Astrocyte of the hippocampus (primary cell): ENCODE measurements around the gene SEMA4A.

Experiments used
- DNase-seq: peaks from one replicate; pipeline ENCODE4 v3.0.0; 2011; ENCODE audit warnings: low read depth, low spot score

Gene SEMA4A

DNA sequence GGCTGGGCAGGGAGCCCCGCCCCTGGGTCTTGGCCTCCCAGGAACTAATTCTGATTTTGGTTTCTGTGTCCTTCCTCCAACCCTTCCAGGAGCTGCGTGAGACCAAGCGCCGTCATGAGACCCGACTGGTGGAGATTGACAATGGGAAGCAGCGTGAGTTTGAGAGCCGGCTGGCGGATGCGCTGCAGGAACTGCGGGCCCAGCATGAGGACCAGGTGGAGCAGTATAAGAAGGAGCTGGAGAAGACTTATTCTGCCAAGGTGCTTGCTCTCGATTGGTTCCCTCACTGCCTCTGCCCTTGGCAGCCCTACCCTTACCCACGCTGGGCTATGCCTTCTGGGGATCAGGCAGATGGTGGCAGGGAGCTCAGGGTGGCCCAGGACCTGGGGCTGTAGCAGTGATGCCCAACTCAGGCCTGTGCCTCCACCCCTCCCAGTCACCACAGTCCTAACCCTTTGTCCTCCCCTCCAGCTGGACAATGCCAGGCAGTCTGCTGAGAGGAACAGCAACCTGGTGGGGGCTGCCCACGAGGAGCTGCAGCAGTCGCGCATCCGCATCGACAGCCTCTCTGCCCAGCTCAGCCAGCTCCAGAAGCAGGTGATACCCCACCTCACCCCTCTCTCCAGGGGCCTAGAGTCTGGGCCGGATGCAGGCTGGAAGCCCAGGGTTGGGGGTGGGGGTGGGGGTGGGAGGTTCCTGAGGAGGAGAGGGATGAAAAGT is 18.5 kb upstream of the SEMA4A start:
- DNase-seq: no peak

DNA sequence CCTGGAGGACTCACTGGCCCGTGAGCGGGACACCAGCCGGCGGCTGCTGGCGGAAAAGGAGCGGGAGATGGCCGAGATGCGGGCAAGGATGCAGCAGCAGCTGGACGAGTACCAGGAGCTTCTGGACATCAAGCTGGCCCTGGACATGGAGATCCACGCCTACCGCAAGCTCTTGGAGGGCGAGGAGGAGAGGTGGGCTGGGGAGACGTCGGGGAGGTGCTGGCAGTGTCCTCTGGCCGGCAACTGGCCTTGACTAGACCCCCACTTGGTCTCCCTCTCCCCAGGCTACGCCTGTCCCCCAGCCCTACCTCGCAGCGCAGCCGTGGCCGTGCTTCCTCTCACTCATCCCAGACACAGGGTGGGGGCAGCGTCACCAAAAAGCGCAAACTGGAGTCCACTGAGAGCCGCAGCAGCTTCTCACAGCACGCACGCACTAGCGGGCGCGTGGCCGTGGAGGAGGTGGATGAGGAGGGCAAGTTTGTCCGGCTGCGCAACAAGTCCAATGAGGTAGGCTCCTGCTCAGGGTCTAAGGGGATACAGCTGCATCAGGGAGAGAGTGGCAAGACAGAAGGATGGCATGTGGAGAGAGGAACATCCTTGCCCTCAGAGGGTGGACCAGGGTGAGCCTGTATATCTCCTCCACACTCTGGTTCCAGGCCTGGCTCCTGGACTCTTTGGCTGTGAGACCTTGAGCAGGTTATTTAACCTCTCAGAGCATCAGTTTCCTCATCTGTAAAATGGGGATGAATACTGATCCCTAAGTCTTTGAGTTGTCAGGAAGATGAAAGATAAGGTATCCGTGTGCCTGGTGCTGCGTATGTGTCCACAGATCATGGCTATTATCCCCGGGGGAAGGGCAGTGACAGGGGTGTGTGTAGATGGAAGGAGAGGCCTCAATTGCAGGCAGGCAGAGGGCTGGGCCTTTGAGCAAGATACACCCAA is 17.2 kb upstream of the SEMA4A start:
- no peak for DNase-seq

DNA sequence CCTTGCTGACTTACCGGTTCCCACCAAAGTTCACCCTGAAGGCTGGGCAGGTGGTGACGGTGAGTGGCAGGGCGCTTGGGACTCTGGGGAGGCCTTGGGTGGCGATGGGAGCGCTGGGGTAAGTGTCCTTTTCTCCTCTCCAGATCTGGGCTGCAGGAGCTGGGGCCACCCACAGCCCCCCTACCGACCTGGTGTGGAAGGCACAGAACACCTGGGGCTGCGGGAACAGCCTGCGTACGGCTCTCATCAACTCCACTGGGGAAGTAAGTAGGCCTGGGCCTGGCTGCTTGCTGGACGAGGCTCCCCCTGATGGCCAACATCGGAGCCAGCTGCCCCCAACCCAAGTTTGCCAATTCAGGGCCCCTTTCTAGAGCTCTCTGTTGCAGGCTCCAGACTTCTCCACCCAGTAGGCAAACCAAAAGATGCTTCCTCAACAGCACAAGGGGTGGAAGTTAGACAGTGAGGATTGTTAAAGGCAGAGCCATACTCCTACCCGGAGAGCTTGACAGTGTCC is 16.4 kb upstream of the SEMA4A start:
- DNase-seq: no peak

DNA sequence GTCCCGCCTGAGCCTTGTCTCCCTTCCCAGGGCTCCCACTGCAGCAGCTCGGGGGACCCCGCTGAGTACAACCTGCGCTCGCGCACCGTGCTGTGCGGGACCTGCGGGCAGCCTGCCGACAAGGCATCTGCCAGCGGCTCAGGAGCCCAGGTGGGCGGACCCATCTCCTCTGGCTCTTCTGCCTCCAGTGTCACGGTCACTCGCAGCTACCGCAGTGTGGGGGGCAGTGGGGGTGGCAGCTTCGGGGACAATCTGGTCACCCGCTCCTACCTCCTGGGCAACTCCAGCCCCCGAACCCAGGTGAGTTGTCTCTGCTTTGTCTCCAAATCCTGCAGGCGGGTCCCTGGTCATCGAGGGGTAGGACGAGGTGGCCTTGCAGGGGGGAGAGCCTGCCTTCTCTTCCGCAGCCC is 14.9 kb upstream of the SEMA4A start:
- DNase-seq: no peak

DNA sequence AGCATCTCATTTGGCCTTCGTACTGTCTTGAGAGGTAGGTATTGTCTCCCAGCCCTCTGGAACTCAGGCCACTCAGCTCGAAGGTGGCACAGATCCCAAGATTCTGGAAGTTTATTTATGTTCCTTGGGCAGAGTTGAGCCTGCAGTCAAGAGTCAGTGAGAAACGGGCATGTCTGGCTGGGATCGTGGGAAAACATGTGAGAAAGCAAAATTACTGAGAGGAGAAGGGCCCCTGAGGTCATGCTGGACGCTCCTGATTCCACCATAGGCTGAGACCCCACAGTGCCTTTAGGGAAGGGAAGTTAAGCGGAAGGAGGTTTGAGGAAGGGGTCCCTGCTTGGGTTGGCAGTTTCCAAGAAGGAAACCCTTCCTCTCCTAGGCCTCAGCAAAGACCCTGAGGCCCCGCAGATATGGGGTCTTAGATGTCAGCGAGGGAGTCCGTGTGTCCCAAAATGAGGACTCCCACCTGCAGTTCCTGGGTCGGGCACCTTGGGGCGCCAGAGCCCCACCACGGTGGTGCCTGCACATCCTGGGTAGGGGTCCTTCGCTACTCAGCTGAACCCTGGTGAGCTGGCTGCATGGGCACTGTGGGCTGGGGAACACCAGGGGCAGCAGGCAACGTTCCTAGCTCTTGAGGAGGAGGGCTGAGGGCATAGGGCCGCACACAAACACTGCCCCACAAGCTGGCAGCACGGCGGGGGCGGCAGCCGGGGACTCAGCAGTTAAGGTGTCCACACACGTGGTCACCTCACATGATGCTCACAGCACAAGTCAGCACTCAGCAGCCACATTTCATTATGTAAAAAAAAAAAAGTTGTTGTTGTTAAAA is 12.3 kb upstream of the SEMA4A start:
- no peak for DNase-seq

DNA sequence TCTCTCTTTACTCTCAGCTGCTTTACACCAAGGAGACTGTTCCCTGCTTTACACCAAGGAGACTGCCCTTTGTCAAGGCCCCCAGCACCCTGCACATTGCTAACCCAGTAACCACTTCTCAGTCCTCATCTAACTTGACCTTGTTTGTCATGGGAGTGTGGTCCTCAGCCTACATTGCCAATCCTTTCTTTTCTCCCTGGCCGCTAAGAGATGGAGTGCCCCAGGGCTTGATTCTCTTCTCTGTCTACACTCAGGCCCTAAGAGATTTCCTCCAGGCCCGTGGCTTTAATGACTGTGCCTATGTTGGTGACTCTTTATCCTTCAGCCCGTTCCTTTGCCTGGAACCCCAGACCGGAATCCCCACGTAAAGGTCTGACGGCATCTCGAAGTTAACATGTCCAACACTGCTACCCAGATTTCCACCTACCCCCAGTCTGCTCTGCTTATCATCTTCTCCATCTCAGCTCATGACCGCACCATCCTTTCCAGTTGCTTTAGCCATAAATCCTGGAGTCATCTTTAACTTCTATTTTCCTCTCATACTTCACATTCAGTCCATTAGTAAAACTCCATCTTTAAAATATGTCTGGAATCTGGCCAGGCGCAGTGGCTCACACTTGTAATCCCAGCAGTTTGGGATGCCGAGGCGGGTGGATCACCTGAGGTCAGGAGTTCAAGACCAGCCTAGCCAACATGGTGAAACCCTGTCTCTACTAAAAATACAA is 9.5 kb upstream of the SEMA4A start:
- no peak for DNase-seq

DNA sequence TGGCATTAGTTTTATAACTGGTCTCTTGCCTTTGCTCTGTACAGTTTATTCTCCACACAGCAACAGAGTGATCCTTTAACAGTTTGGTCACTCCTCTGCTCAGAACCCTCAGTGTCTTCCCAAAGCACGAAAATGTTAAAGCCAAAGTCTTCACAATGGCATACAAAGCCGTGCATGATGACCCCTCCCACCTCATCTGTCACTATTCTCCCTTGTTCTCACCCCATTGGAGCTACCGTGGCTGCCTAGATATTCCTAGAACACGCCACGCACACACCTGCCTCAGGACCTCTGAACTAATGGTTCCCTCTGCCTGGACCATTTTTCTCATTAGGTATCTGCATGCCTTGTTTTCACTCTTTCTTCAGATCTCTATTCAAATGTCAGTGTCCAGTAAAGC is 8.6 kb upstream of the SEMA4A start:
- no peak for DNase-seq

DNA sequence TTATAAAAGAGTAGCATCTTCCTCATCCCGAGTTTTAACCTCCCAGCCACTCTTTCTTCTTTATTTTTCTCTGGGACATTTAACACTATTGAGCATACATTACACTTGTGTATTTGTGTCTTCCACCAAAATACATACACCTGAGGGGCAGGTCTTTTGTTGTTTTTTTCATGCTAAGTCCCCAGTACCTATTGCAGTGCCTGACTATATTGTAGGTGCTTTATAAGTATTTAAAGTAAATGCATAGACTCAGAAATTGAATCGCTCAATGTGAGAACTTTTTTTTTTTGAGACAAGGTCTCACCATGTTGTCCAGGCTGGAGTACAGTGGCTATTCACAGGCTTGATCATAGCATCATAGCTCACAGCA is 7.8 kb upstream of the SEMA4A start:
- DNase-seq: no peak

DNA sequence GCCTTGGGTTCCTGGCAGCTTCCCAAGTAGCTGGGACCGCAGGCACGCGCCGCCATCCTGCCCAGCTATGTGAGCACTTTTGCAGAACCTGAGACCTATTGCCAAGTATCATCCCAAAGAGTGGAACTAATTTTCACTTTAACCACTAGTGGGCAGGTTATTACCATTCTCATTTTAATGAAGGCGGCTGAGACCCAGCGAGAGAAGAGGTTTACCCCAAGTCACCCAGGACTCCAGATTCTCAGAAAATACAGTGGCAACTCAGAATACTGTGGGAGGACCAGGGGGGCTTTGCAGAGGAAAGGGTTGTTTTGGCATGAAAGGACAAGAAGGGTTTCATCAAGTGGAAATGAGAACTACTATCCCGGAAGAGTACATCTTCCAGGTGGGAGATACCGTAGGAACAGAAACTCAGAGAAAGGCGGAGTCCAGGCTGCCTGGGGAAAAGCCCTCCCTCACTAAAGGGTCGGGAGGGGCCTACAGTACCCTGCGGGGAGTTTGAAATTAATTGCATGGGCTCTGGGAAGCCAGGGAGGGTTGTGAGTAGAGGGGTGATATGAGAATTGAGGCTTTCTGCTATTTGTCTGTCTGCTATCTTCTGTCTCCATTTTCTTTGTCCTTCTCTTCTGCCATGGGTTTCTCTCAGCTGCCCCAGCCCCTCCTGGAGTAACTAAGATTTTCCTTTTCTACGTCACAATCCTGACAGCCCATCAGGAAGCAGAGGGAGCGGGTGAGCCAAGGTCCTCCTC is 7.2 kb upstream of the SEMA4A start:
- DNase-seq: peak; percentile 99

DNA sequence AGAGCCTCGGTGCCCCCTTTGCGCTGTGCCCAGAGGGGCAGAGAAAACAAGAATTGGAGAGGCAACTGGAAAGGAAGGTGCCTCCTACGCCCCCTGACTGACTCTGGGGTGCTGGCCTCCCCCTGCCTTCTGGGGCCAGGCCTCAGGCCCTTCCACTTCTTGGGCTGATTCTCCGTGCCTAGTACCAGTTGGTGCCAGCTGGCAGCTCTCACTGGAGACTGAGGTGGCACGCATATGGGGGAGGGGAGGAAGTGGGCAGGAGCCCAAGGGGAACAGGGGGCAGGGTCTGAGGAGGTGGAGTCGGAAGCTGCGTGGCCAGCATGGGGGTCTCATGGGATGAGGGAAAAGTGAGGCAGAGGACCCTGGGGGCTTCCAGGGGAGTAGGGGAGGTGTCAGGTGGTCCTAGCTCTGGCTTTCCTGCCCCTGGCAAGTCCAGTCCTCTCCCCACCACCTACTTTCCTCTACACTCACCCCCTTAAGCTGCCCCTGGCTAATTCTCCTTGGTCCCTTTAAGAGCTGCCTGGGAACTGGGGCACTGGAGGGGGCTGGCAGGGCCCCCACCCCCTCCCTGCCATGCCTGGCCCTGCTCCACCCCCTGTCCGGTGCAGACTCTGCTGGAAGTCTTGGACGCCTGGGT is 6.5 kb upstream of the SEMA4A start:
- DNase-seq: peak; percentile 62

DNA sequence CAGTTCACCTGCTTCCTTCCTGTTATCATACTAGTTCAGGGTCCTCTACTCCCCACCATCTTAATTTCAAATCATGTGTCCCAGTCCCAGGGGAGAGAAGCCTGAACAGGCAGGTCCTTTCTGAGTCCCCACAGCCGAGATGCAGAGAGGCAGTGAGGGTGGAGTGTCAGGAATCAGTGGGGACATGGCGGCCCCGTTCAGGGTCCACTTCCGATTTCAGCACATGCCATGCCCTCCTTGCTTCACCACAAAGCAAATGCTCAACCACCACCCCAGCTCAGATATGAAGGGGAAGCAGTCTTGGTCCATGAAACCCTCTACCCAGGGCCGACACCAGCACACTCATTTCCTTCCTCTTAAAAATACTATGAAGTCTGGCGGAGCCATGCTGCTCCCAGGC is 5.2 kb upstream of the SEMA4A start:
- no peak for DNase-seq

DNA sequence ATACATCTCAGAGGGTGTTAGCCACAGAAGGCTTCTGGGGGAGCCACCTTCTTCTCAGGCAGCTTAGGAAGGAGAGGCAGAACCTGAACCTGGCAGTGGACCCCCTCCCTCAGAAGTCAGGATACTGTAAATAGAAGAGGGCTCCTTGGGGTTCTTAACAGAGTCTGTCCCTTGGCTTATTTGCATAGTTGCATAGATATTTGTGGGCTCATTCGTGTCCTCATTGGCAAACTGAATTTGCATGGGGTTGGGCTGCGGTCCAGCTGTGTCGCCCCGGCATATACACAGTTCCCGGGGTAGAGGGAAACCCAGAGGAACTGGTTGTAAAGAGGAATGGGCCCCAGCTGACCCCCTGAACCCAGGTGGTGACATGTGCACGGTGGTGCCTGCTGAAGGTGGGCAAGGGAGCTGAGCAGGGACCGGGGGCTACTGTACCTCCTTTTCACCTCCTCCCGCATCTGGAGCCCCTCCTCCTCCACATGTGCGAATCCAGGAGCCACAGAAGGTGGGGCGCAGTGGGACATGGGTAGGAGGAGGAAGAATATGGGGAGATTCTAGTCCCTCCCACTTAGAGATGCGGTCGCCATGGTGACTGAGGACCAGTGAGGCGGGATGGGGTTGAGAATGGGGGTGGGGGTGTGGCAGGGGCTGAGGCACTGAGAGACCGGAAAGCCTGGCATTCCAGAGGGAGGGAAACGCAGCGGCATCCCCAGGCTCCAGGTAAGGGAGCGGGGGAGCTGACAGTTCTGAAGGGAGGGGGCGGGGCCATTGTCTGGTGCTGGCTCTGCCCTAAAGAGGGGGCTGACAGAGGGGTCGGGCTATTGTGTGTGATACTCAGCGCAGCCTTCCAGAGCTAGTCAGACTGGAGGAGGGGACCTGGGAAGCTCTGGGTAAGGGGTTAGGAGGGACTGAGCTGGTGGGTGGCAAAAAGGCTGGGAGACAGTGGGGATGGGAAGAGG is 3.7 kb upstream of the SEMA4A start:
- no peak for DNase-seq

DNA sequence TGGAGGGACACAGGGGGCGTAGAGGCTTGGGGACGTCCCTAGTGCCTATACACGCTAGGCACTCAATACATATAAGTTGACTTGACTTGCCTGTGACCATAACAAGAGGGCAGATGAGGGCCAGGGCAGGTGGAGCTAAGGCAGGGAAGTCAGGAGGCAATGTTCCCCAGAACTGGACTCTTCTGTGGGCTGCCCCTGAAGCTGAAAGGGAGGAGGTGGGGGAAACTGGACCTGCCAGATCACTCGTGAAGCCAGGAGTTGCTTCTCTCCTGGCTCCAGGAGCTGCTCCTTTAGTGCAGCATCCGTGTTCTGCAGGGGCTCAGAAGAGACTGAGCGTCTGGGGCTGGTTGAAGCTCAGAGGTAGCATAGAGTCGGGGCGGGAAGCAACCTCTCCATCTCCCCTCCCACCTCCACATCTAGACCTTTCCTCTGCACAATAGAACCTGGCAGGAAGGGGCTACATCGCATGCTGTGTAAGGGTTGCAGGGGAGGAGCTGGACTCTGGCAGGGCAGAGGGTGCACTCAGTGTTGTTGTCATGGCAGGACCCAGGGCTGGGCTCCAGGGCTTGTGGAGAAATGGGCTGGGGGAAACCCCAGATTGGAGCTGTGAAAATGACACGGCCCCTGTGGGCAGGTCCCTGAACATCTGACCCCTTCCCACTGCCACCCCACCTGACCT is 2.9 kb upstream of the SEMA4A start:
- no peak for DNase-seq

DNA sequence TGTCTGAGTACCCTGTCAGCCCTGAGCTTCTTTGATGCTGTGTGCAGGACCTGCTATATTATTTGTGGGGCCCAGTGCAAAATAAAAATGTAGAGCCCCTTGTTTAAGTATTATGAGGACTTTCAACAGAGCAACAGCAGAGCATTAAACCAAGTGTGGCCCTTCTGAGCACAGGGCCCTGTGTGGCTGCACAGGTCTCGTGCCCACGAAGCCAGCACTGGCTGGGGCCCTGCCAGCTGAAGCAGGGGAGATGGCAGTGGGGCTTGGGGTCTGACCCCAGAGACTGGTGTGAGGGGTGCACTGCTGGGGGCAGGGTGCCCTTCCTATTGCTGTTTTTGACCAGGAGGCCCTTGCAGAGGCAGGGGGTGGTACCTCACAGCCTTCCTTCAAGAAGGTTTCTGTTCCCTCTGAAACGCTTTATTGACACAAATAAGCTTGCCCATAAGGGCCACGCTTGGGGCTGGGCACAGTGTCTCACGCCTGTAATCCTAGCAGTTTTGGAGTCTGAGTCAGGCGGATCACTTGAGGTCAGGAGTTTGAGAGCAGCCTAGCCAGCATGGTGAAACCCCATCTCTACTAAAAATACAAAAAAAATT is 2.2 kb upstream of the SEMA4A start:
- DNase-seq: no peak

DNA sequence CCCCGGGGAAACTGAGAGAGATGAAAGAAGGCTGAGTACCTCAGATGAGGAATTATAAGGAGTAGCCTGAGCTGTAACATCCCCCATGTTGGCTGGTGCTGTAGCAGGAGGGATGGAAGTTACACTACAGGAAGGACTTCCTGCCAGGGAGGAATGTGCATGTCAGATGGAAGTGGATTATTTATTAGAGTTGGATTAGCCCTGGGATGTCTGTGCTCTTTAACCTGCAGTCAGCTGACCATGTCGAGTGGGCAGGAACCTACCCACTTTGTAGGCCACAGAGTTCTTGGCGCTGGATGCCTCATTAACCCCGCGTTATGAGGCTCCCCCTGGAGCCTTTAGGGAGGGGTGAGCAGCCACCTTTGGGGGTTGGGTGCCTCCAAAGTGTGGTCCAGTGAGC is 757 bp upstream of the SEMA4A start:
- no peak for DNase-seq

DNA sequence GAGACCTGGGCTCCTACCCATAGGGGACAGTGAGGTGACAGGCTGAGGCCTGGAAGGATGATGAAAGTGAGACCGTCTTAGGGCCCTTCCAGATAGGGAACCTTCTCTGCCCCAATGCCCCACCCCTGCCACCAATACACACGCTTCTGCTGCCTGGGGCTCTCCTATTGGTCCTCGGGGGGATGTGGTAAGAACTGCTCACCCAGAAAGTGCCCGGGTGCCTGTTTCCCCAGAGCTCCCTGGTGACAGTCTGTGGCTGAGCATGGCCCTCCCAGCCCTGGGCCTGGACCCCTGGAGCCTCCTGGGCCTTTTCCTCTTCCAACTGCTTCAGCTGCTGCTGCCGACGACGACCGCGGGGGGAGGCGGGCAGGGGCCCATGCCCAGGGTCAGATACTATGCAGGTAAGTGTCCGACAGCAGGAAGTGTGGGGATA is 948 bp downstream of the SEMA4A start:
- DNase-seq: no peak

DNA sequence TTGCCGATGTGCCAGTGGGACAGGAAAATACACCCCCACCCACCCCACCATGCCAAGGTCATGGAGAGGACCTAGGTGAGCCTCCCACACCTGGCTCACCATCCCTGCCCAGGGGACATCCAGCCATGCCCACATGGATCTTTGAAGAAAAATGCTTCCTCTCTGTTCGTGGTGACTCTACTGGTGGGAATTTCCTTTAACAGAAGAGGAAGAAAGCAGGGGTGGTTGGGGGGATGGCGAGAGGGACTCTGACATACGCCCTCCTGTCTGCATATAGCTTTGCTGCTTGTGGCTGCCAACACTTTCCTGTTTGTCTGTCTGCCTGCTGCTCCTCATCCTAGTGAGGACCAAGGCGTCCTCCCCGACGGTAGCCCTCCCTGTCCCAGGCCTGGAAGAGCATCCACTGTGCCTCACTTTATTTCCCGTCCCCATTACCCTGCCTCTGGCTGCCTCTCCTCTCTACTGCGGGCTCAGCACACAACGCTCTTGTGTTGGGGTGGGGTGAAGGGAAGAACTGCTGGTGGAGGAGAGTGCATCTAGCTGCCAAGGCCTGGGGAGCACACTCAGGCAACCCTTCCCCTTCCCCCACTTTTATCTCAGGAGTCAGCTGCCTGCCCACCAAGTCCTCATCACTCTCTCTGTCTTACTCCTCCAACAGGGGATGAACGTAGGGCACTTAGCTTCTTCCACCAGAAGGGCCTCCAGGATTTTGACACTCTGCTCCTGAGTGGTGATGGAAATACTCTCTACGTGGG is 2.5 kb downstream of the SEMA4A start:
- DNase-seq: no peak
